ENCODE data around the gene PSMB2.
A peak's percentile ranks its signal among the peaks of the same experiment; 100 is the strongest.
"Not testable (repeated sequence)": the region's sequence is repeated elsewhere in the genome, so short reads cannot be mapped to it uniquely, and the experiment has no call there.

Gene PSMB2

DNA sequence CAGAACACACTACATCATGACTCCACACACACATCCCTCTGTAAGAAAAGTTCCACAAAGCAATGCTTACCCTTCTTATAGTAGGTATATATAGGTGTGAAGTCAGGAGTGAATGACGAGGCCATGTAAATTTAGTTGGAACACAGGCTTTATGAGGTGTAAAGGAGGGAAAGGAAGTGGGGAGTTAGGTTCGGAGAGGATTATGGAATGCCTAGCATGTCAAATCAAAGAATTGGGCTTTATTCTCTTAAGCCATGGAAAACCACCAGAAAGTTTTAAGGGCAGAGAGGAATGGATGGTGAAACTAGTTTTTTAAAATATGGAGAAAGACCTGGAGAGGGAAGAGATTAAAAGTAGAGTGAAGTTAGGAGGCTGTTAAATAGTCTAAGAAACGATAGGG lies 41.9 kb downstream of the PSMB2 start:
- no peak for DNase-seq (ENCODE audit: low read depth, low spot score)

DNA sequence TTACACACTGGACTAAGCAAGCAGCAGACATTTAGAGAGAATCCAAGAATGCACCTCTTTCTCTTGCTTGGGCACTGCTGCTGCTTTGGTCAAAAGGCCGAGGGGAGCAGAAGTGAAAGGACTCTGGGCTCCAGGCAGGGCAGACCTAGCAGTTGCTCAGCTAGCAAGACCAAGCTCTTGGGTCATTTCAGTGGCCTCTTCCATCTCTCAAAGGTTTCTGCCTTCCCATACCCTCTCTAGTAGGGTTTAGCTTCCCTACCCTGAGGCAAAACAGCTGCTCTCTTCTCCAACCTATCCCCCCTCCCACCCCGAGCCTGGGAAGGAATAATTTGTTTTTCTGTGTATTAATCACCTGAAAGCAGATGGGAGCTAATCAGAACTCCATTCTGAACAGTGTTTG lies 42.4 kb downstream of the PSMB2 start:
- no peak for DNase-seq (ENCODE audit: low read depth, low spot score)
- H3K4me3 ChIP-seq (ENCODE audit: low read length) = no peak overlapping the region

More for the DNA sequence above, 41.9 kb downstream of the PSMB2 start:
- no peak overlapping the region for H3K4me3 ChIP-seq (ENCODE audit: low read length)

DNA sequence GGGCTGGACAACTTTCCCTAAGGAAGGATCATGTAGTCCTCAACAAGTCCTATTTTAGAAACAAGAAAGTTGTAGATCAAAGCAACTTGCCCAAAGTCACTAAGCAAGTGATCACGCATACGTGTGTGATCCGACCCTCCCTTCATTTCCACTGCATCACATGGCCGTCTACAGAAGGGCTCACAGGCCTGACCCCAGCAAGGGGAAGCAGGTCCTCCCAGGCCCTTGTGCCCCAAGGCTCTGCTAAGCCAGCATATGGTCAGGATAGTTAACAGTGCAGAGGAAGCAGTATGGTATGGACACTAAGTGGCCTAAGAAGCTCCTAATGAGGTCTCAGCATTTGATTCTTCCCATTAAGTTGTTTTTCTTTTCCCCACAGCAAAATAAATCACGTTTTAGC lies 43.5 kb downstream of the PSMB2 start:
- H3K4me3 ChIP-seq (ENCODE audit: low read length) = no peak overlapping the region
- no peak for DNase-seq (ENCODE audit: low read depth, low spot score)

DNA sequence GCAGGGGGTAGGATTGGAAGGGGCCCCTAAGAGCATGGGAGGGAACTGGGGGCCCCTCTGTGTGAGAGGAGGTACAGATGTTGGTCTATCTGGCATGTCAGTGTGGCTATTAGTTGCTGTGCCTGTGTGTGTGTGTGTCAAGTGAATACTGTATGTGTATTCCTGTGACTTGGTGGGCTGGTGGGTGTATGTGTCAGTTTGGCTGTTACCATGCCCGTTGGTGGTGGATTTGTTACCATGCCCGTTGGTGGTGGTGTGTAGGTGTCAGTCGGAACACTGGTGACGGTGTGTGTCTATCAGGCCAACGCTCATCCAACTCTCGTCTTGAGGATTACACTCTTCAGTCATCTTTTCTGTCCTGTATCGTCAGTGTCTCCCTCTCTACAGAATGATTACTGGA lies 45.6 kb downstream of the PSMB2 start:
- H3K4me3 ChIP-seq (ENCODE audit: low read length) = no peak overlapping the region
- DNase-seq (ENCODE audit: low read depth, low spot score) = no peak

DNA sequence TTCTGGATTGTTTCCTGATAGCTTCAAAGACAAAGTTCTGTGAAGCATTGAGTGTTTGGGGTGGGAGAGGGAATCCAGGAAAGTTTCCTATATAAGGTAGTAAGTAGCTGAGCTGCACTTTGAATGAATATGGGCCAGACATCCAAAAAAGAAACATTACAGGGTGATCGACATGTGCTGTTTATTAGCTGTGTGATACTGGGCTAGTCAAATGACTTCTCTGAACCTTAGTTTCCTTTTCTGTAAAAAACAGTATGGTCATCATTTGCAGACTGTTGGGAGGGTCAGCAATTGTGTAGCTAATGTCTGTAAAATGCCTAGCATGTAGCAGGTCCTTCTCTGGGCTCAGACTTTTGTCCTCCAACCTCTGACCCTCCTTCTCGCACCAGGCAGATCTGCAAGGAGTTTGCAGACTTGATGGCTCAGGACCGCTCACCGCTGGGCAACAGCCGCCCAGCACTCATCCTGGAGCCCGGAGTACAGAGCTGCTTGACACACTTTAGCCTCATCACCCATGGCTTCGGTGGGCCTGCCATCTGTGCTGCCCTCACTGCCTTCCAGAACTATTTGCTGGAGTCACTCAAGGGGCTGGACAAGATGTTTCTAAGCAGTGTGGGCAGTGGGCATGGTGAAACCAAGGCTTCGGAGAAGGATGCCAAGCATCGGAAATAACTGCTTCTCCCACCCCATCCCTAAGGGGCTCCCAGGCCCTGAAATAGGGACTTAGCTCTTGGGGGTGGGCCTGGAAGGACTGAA lies 47.1 kb downstream of the PSMB2 start:
- no peak overlapping the region for H3K4me3 ChIP-seq (ENCODE audit: low read length)
- no peak for DNase-seq (ENCODE audit: low read depth, low spot score)

DNA sequence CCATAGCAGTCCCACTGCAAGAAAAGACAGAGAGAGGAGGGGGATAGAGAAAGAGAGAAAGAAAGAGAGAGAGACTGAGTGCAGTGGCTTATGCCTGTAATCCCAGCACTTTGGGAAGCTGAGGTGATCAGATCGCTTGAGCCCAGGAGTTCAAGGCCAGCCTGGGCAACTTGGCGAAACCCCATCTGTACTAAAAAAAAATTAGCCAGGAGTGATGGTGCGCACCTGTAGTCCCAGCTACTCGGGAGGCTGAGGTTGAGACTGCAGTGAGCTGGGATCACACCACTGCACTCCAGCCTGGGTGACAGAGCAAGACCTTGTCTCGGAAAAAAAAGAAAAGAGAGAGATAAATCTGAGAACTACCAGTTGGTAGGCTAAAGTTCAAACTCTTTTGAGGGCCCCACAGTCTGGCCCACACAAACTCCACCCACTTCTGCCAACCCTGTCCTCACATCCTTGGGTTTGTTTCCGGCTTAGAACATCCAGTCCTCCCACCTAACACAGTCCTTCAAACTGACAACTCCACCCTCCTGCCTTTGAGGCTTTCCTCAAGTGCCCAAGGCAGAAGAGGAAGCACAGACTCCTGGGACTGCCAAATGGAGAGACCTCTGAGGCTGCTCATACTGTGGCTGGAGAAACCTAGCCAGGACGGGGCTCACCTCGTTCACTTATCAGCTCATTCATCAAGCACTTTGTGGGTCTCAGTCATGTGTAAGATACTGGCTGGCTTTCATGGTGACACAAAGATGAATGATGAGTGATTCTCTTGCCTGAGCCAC lies 48.1 kb downstream of the PSMB2 start:
- peak; percentile 27 for DNase-seq (ENCODE audit: low read depth, low spot score)
- no peak overlapping the region for H3K4me3 ChIP-seq (ENCODE audit: low read length)

DNA sequence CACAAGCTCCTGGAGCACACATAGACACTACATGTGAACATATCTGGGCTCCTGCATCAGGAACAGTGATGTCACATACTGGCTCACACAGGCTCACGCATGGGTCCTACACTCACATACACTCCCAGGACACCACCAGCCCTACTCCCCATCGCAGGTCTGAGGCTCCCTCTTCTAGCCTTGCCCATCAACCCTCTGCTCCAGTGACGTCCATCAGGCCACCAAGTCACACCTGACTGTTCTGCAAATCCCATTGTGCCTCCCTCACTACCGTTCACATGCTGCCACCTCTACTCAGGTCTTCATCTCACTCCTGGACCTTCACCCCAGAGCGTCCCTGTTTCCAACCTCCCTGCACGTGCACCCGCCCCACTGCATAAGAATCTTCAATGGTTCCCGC lies 50.1 kb downstream of the PSMB2 start:
- DNase-seq (ENCODE audit: low read depth, low spot score) = no peak

DNA sequence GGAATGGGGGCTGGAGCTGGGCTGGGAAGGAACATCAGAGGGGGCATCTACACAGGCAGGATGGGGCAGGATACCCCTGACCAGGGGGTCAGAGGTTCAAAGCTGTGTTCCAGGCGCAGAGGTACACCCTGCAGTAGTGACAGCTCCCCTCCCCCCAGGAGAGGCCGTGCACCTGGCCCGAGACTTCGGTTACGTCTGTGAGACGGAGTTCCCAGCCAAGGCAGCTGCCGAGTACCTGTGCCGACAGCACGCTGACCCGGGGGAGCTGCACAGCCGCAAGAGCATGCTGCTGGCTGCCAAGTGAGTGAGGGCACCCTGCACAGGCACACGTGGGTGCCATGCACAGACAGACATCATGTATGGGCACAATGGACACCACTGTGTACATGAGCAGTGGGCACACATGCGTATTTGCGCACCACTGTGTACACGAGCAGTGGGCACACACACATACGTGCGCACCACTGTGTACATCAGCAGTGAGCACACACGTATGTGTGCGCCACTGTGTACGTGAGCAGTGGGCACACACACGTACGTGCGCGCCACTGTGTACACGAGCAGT lies 50.8 kb downstream of the PSMB2 start:
- H3K4me3 ChIP-seq (ENCODE audit: low read length) = no peak overlapping the region
- no peak for DNase-seq (ENCODE audit: low read depth, low spot score)

More for the DNA sequence above, 50.1 kb downstream of the PSMB2 start:
- H3K4me3 ChIP-seq (ENCODE audit: low read length) = no peak overlapping the region

DNA sequence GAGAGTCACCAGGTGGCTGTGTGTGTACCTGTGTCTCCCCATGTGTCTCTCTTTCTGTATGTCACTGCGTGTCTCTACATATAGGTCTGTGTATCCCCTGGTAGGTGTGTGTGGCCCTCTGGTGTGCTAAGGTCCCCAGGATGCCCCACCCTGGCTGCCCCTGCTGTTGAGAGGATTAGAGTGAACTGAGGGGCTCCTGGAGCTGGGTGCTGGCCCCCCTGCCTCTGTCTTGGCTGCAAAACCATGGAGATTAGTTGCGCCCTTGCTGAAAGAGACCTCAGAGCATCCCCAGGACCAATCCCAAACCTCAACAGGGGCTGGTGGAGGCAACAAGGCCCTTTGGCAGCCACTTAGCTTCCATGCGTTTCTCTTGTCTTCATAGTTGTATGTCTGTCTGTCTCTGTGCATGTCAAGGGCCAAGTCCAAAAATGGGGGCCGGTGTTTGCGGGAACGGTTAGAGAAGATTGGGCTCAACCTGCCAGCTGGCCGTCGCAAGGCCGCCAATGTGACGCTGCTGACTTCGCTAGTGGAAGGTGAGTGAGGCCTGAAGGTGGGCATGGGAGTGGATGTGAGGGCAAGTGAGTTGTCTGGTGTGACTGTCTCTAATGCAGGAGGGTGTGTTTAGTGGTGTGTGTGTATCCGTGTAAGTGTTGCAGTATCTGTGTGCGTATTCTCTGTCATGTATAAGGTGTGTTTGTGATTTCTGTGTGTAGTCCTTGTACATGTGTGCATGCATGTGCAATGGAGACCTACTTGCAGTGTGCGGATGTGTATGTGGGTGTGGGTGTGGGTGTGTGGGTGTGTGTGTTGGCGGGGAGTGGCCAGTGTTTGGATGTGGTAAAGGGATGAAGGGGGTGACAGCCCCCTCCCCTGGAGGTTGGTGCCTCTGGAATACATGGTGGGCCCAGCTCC lies 51.6 kb downstream of the PSMB2 start:
- no peak for DNase-seq (ENCODE audit: low read depth, low spot score)
- no peak overlapping the region for H3K4me3 ChIP-seq (ENCODE audit: low read length)

DNA sequence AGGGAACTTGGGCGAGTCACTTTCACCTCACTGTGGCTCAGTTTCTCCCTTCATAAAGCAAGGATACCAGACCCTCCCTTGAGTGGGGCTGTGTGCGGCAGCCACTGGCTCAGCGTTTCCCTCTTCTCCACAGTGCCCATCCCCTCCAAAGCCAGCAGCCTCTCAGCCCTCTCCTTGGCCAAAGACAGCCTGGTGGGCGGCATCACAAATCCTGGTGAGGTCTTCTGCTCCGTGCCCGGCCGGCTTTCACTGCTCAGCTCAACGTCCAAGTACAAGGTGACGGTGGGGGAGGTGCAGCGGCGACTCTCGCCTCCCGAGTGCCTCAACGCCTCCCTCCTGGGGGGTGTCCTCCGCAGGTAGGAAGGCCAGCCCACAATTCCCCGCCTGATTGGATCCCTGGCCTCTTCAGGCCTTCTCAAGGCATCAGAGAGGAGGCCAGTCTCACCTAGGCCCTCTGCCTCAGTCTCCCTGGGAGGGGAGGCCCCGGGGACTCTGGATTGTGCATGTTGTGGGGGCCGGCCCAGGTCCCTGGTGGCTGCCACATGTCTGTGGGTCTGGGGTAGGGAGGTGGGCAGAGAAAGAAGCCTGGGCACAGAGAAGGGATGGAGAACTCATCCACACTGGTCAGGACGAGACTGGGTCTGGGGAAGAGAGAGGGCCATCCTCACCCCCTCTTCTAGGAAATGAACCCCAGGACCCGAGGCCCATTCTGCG lies 53.0 kb downstream of the PSMB2 start:
- DNase-seq (ENCODE audit: low read depth, low spot score) = no peak
- H3K4me3 ChIP-seq (ENCODE audit: low read length) = no peak overlapping the region

DNA sequence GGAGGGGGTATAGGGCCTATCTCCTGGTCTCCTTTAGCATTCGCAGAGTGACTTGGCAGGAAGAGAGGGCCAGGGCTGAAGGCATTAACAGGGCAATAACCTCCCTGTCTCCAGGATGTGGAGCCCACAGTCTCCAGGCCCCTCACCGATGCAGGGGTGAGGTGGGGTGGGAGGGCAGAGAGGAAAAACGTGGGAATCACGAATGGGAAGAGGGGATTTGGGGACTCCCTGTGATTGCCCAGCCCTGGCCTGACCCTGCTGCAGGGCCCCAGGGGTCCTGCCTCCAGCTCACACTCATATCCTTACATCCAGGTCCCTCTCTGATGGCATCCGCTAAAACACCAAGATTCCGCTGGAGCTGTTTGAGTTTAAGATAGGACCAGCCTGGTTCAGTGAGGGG lies 53.6 kb downstream of the PSMB2 start:
- DNase-seq (ENCODE audit: low read depth, low spot score) = no peak
- no peak overlapping the region for H3K4me3 ChIP-seq (ENCODE audit: low read length)

DNA sequence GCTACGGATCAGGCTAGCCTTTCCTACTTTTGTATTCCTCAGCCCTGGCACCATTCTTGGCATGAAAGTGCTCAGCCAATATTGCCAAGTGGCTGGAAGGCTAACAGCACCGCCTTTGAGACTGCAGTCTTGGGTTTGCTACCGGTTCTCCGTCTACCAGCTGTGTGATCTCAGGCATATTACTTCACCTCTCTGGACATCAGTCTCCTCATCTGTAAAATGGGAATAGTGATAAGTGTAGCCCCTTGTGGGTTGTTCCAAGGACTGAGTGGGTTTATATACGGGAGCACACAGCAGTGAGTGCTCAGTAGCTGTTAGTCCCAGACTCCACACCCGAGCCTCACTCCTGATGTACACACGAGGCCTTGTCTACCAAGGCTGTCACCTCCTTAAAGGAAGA lies 54.5 kb downstream of the PSMB2 start:
- H3K4me3 ChIP-seq (ENCODE audit: low read length) = no peak overlapping the region
- DNase-seq (ENCODE audit: low read depth, low spot score) = no peak

DNA sequence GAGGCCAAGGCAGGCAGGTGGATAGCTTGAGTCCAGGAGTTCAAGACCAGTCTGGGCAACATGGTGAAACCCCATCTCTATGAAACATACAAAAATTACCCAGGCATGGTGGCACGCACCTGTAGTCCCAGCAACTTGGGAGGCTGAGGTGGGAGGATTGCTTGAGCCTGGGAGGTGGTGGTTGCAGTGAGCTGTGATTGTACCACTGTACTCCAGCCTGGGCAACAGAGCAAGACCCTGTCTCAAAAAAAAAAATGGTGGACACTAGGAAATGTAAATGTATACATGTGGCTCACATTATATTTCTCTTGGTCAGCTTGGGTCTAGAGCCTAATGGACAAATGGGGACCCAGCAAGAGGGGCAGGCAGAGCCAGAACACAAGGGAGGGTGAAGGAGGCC lies 55.5 kb downstream of the PSMB2 start:
- not testable (repeated sequence) for DNase-seq (ENCODE audit: low read depth, low spot score); H3K4me3 ChIP-seq (ENCODE audit: low read length)

DNA sequence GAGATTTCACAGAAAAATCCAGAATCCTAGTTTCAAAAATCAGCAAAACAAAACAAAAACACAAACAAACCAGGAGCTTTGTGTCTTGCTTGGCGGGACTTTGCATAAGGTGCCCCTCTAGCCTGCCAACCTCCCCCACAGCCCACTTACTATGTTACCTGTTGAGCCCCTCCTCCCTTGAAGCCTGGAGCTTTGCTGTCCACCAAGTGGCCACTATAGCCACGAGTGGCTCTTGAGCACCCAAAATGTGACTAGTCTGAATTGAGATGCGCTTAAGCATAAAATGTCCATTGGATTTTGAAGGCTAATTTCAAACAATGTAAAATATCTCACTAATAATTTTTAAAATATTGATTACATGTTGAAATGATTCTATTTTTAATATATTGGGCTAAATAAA lies 56.0 kb downstream of the PSMB2 start:
- no peak for DNase-seq (ENCODE audit: low read depth, low spot score)

DNA sequence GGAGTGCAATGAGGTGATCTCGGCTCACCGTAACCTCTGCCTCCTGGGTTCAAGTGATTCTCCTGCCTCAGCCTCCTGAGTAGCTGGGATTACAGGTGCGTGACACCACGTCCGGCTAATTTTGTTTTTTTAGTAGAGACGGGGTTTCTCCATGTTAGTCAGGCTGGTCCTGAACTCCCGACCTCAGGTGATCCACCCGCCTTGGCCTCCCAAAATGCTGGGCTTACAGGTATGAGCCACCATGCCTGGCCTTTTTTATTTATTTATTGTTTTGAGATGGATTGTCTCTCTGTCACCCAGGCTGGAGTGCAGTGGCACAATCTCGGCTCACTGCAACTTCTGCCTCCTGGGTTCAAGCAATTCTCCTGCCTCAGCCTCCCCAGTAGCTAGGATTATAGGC lies 59.7 kb downstream of the PSMB2 start:
- H3K4me3 ChIP-seq (ENCODE audit: low read length); DNase-seq (ENCODE audit: low read depth, low spot score): not testable (repeated sequence)

More for the DNA sequence above, 56.0 kb downstream of the PSMB2 start:
- no peak overlapping the region for H3K4me3 ChIP-seq (ENCODE audit: low read length)

DNA sequence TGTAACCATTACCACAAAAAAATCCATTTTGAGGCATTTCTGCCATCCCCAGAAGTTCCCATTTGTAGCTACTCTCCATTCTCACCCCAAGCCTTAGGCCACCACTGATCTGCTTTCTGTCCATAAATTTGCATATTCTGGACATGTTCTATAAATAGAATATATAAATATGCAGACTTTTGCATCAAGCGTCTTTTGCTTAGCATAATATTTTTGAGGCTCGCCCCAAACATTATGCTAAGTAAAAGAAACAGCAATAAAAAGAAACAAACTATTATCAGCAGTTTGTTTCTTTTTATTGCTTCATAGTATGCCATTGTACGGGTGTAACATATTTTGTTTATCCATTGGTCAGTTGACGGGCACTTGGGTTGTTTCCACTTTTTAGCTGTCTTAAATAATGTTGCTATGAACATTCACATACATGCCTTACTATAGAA lies 60.4 kb downstream of the PSMB2 start:
- no peak overlapping the region for H3K4me3 ChIP-seq (ENCODE audit: low read length)

DNA sequence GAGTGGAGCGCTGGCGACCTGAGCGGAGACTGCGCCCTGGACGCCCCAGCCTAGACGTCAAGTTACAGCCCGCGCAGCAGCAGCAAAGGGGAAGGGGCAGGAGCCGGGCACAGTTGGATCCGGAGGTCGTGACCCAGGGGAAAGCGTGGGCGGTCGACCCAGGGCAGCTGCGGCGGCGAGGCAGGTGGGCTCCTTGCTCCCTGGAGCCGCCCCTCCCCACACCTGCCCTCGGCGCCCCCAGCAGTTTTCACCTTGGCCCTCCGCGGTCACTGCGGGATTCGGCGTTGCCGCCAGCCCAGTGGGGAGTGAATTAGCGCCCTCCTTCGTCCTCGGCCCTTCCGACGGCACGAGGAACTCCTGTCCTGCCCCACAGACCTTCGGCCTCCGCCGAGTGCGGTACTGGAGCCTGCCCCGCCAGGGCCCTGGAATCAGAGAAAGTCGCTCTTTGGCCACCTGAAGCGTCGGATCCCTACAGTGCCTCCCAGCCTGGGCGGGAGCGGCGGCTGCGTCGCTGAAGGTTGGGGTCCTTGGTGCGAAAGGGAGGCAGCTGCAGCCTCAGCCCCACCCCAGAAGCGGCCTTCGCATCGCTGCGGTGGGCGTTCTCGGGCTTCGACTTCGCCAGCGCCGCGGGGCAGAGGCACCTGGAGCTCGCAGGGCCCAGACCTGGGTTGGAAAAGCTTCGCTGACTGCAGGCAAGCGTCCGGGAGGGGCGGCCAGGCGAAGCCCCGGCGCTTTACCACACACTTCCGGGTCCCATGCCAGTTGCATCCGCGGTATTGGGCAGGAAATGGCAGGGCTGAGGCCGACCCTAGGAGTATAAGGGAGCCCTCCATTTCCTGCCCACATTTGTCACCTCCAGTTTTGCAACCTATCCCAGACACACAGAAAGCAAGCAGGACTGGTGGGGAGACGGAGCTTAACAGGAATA lies 64.0 kb downstream of the PSMB2 start:
- peak overlapping the region; percentile 47 for H3K4me3 ChIP-seq (ENCODE audit: low read length)
- DNase-seq (ENCODE audit: low read depth, low spot score) = peak; percentile 91

More for the DNA sequence above, 60.4 kb downstream of the PSMB2 start:
- DNase-seq (ENCODE audit: low read depth, low spot score) = no peak

DNA sequence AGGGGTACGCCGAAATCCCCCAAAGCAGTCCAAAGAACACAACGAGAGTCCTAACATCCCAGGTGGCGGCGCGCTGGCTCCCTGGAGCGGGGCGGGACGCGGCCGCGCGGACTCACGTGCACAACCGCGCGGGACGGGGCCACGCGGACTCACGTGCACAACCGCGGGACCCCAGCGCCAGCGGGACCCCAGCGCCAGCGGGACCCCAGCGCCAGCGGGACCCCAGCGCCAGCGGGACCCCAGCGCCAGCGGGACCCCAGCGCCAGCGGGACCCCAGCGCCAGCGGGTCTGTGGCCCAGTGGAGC lies 64.6 kb downstream of the PSMB2 start:
- not testable (repeated sequence) for H3K4me3 ChIP-seq (ENCODE audit: low read length); DNase-seq (ENCODE audit: low read depth, low spot score)
